ENCODE results near the gene SUGP1. TPM values are rescaled to one million over a fixed set of nuclear protein-coding genes. Genes with fewer than 3 reads are reported as not detected.
A peak's percentile ranks its signal among the peaks of the same experiment; 100 is the strongest.

The SUGP1 gene
- total RNA-seq, 4 donors from 2014 or later = 31.1 to 118 (median 66.5) TPM

DNA sequence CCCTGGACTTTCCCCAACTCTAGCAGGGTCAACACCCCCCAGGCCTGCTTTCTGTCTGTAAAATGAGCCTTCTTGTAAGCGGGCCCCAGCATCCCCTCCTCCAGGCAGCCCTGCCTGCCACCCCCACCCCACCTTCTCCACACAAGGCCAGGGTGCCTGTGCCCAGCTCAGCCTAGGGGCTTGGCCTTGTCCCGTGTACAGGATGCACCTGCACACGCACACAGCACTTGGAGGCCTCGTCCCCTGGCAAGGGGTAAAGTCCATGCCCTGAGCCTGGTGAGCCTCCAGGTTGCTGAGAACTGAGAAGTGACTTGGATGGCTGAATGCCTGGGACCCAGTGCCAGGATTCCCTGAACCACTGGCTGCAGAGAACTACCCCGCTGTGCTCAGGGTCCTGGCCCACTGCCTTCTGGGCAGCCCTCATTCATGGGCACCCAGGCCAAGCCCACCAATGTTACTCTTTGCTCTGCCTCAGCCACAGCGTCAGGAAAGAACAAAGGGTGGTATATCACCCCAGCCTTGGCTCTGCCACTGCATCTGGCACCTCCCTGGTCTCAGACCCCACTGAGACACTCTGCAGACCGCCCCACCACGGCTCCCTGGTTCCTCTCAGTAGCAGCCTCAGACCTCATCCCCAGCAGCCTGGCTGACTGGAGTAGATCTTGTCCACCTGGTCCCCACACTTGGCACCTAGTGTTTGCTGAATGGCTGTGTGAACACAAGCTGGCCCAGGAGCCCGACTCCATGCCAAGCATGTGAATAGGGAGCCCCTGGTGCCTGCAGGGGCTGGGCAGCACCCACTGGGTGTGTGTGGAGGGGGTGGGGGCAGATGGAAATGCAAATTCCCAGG is 45.4 kb downstream of the SUGP1 start:
- Histone ChIP-seq H3K4me3 (no peak overlapping the region), H3K4me1 (peaks cover 0 to 10% (median 7%) of the 10 kb centered on the region in 4 donors), H3K9me3 (no peaks in the 10 kb centered on the region), H3K27me3 (peaks cover 16% of the 10 kb centered on the region), H3K27ac (no peak overlapping the region), H3K36me3 (peaks cover 0 to 18% (median 5%) of the 10 kb centered on the region in 4 donors)
- DNase-seq = peak; percentile 15
- TF ChIP-seq, protein P1, sequence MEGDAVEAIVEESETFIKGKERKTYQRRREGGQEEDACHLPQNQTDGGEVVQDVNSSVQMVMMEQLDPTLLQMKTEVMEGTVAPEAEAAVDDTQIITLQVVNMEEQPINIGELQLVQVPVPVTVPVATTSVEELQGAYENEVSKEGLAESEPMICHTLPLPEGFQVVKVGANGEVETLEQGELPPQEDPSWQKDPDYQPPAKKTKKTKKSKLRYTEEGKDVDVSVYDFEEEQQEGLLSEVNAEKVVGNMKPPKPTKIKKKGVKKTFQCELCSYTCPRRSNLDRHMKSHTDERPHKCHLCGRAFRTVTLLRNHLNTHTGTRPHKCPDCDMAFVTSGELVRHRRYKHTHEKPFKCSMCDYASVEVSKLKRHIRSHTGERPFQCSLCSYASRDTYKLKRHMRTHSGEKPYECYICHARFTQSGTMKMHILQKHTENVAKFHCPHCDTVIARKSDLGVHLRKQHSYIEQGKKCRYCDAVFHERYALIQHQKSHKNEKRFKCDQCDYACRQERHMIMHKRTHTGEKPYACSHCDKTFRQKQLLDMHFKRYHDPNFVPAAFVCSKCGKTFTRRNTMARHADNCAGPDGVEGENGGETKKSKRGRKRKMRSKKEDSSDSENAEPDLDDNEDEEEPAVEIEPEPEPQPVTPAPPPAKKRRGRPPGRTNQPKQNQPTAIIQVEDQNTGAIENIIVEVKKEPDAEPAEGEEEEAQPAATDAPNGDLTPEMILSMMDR (IDR thresholded peaks at IDR 0.05) = no peak
- TF ChIP-seq POLR2AphosphoS5 (IDR thresholded peaks at IDR 0.05) = no peak
- no peak for TF ChIP-seq POLR2A (IDR thresholded peaks at IDR 0.05)
- TF ChIP-seq EP300 (IDR thresholded peaks at IDR 0.05; ENCODE audit: low read depth) = no peak
- WGBS, 2 donors (ENCODE audit: low coverage in 1 of 2) = 64% methylated on average over 9 of the region's 9 CpGs; no CpG with 5 or more reads in 1 of the 2 donors
- intact Hi-C loops (cut with DNase I; ENCODE audit: low total_unique reads) (no loop called here), in situ Hi-C loops (cut with MboI; ENCODE audit: low pct_ligation_motif_present in 1 of 4, low pct_unique_long_range_greater_than_20kb in 1 of 4, low sequenced_read_pairs in 3 of 4) (no loop called here)

DNA sequence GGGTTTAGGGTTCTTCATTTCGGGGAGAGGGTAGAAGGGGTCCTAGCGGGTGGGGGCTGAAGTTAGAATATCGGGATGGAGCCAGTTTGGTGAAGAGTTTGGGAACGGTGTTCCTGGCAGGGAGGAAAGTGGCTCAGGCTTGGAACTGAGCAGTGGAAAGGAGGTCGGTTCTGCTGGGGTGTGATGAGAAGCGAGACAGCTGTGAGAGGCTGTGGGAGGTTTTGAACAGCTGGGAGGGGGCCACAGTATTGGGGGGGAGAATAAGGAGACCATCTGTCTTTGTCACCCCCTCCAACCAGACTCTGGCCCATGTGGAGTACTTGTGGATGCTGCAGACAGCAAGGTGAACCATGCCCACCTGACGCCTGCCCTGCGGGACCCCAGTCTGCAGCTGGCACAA is 46.2 kb downstream of the SUGP1 start:
- no peak for DNase-seq
- TF ChIP-seq, protein P1 (IDR thresholded peaks at IDR 0.05) = no peak
- TF ChIP-seq POLR2A (IDR thresholded peaks at IDR 0.05) = no peak
- no peak for TF ChIP-seq POLR2AphosphoS5 (IDR thresholded peaks at IDR 0.05)
- no peak for TF ChIP-seq EP300 (IDR thresholded peaks at IDR 0.05; ENCODE audit: low read depth)
- H3K27ac ChIP-seq = no peak overlapping the region
- H3K36me3 ChIP-seq = peaks cover 0 to 11% (median 5%) of the 10 kb centered on the region in 4 donors
- intact Hi-C loops (cut with DNase I; ENCODE audit: low total_unique reads) = no loop called here
- H3K27me3 ChIP-seq = peaks cover 16% of the 10 kb centered on the region
- H3K4me1 ChIP-seq = peaks cover 0 to 10% (median 7%) of the 10 kb centered on the region in 4 donors
- no peaks in the 10 kb centered on the region for H3K9me3 ChIP-seq
- 60 to 83% methylated on average over 1 to 8 of the region's 8 CpGs for WGBS, 2 donors (ENCODE audit: low coverage in 1 of 2)
- in situ Hi-C loops (cut with MboI; ENCODE audit: low pct_ligation_motif_present in 1 of 4, low pct_unique_long_range_greater_than_20kb in 1 of 4, low sequenced_read_pairs in 3 of 4) = no loop called here
- H3K4me3 ChIP-seq = no peak overlapping the region

GRCh38 chr19:19271828-19272599 is 48.3 kb downstream of the SUGP1 start:
- no peak for DNase-seq

More at GRCh38 chr19:19271828-19272599, 48.3 kb downstream of the SUGP1 start:
- Histone ChIP-seq H3K27ac (no peak overlapping the region), H3K36me3 (peaks cover 0 to 4% (median 0%) of the 10 kb centered on the region in 4 donors), H3K4me3 (peak overlapping the region in 1 of 4 donors; percentile 57), H3K27me3 (peaks cover 16% of the 10 kb centered on the region), H3K4me1 (peaks cover 0 to 10% (median 7%) of the 10 kb centered on the region in 4 donors), H3K9me3 (no peaks in the 10 kb centered on the region)
- in situ Hi-C loops (cut with MboI; ENCODE audit: low pct_ligation_motif_present in 1 of 4, low pct_unique_long_range_greater_than_20kb in 1 of 4, low sequenced_read_pairs in 3 of 4) (no loop called here), intact Hi-C loops (cut with DNase I; ENCODE audit: low total_unique reads) (no loop called here)
- TF ChIP-seq, protein P1 (IDR thresholded peaks at IDR 0.05) = no peak
- no peak for TF ChIP-seq EP300 (IDR thresholded peaks at IDR 0.05; ENCODE audit: low read depth)
- no peak for TF ChIP-seq POLR2A (IDR thresholded peaks at IDR 0.05)
- TF ChIP-seq POLR2AphosphoS5 (IDR thresholded peaks at IDR 0.05) = no peak
- WGBS, 2 donors (ENCODE audit: low coverage in 1 of 2) = 89% methylated on average over 8 of the region's 8 CpGs; no CpG with 5 or more reads in 1 of the 2 donors

Data from transverse colon (tissue), 4 donors.